HEK293 (cell line): ENCODE data around the gene CYP27C1.
A peak's percentile ranks its signal among the peaks of the same experiment; 100 is the strongest.

ENCODE experiments used
- BCL11B ChIP-seq: fragments of 450-650 bp; formaldehyde crosslinking; IDR thresholded peaks from 2 replicates; pipeline ENCODE4 v1.5.1; 2016; ENCODE audit warnings: low read depth, missing biosample characterization, missing genetic modification characterization
- GLIS1 ChIP-seq: fragments of 450-650 bp; formaldehyde crosslinking; IDR thresholded peaks from 2 replicates; pipeline ENCODE4 v1.5.1; 2016; ENCODE audit warnings: missing biosample characterization, missing genetic modification characterization
- KLF7 ChIP-seq: fragments of 450-650 bp; formaldehyde crosslinking; IDR thresholded peaks from 2 replicates; pipeline ENCODE4 v1.5.1; 2016; ENCODE audit warnings: missing biosample characterization, missing genetic modification characterization, borderline replicate concordance
- ZBTB8A ChIP-seq: fragments of 450-650 bp; formaldehyde crosslinking; IDR thresholded peaks from 2 replicates; pipeline ENCODE4 v1.5.1; 2016; ENCODE audit warnings: missing biosample characterization, missing genetic modification characterization
- ZNF121 ChIP-seq: fragments of 450-650 bp; formaldehyde crosslinking; IDR thresholded peaks from 2 replicates; pipeline ENCODE4 v1.5.1; 2016; ENCODE audit warnings: missing biosample characterization, missing genetic modification characterization
- ZNF2 ChIP-seq: fragments of 450-650 bp; formaldehyde crosslinking; IDR thresholded peaks from 2 replicates; pipeline ENCODE4 v1.5.1; 2016; ENCODE audit warnings: missing biosample characterization, missing genetic modification characterization
- ZNF214 ChIP-seq: fragments of 450-650 bp; formaldehyde crosslinking; IDR thresholded peaks from 2 replicates; pipeline ENCODE4 v1.5.1; 2017; ENCODE audit warnings: missing biosample characterization, mild to moderate bottlenecking, missing genetic modification characterization, borderline replicate concordance
- ZNF311 ChIP-seq: fragments of 450-650 bp; formaldehyde crosslinking; IDR thresholded peaks from 2 replicates; pipeline ENCODE4 v1.5.1; 2017; ENCODE audit warnings: missing biosample characterization, missing genetic modification characterization, borderline replicate concordance
- ZNF354C ChIP-seq: fragments of 450-650 bp; formaldehyde crosslinking; IDR thresholded peaks from 2 replicates; pipeline ENCODE4 v1.5.1; 2016; ENCODE audit warnings: missing biosample characterization, missing genetic modification characterization, low read depth, borderline replicate concordance
- ZNF433 ChIP-seq: fragments of 450-650 bp; formaldehyde crosslinking; IDR thresholded peaks from 2 replicates; pipeline ENCODE4 v1.5.1; 2016; ENCODE audit warnings: missing biosample characterization, missing genetic modification characterization, low read depth
- ZNF501 ChIP-seq: fragments of 450-650 bp; formaldehyde crosslinking; IDR thresholded peaks from 2 replicates; pipeline ENCODE4 v1.5.1; 2016; ENCODE audit warnings: missing biosample characterization, missing genetic modification characterization
- ZNF510 ChIP-seq: fragments of 450-650 bp; formaldehyde crosslinking; IDR thresholded peaks from 2 replicates; pipeline ENCODE4 v1.5.1; 2018; ENCODE audit warnings: mild to moderate bottlenecking, missing genetic modification characterization, missing biosample characterization; ENCODE audit not compliant: insufficient replicate concordance
- ZNF664 ChIP-seq: fragments of 450-650 bp; formaldehyde crosslinking; IDR thresholded peaks from 2 replicates; pipeline ENCODE4 v1.5.1; 2016; ENCODE audit warnings: missing biosample characterization, missing genetic modification characterization
- TF ChIP-seq, protein P1 (sequence below): fragments of 450-650 bp; formaldehyde crosslinking; IDR thresholded peaks from 2 replicates; pipeline ENCODE4 v1.5.1; 2016; ENCODE audit warnings: missing biosample characterization, missing genetic modification characterization
- TF ChIP-seq, protein P2 (sequence below): fragments of 450-650 bp; formaldehyde crosslinking; IDR thresholded peaks from 2 replicates; pipeline ENCODE4 v1.5.1; 2017; ENCODE audit warnings: missing biosample characterization, missing genetic modification characterization
- TF ChIP-seq, protein P3 (sequence below): fragments of 450-650 bp; formaldehyde crosslinking; IDR thresholded peaks from 2 replicates; pipeline ENCODE4 v1.5.1; 2017; ENCODE audit warnings: missing biosample characterization, missing genetic modification characterization
- TF ChIP-seq, protein P4 (sequence below): fragments of 450-650 bp; formaldehyde crosslinking; conservative IDR thresholded peaks from 2 replicates; pipeline ENCODE4 v1.5.1; 2016; ENCODE audit warnings: low read depth, missing biosample characterization, missing genetic modification characterization
- TF ChIP-seq, protein P5 (sequence below): fragments of 450-650 bp; formaldehyde crosslinking; IDR thresholded peaks from 2 replicates; pipeline ENCODE4 v1.5.1; 2017; ENCODE audit warnings: missing biosample characterization, mild to moderate bottlenecking, missing genetic modification characterization, moderate library complexity
- TF ChIP-seq, protein P6 (sequence below): fragments of 450-650 bp; formaldehyde crosslinking; IDR thresholded peaks from 2 replicates; pipeline ENCODE4 v1.5.1; 2016; ENCODE audit warnings: missing biosample characterization, missing genetic modification characterization

CYP27C1 gene

DNA sequence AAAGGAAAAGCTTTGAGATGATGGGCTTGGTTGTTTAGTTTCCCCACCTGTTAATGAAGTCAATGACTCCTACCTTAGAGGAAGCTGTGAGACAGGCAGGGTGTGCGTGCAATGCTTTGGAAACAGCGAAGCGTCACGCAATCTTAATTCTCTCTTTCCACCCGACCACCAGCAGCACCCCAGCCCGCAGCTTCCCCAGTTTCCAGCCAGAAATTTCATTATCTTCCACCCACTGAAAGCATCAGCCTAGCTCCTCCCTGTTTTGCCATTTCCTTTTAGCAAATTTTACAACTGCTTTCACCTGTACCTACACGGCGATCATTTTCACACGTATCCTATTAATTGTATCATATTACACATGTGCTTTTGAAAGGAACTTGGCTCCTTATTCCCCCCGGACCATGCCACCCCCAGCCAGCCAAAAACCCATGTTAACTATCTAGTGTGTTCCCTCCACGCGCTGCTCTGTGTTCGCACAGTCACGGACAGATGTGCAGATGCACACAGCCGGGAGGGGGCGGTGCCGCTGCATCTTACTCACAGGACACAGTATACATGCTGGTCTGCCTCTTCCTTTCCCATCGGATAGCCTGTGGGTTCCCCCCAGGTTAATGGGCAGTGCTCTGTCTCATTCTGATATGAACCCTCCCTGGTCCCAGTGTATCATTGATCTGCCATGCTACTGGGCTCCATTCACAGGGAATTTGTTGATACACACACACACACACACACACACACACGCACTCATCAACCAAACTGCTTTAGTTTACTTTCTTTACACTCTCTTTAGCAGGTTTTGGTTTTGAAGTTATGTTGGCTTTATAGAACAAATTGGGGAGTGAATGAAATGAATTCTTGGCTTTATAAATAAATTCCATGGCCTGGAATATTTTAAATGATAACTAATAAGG is 22.4 kb downstream of the CYP27C1 start (continued):
- TF ChIP-seq, protein P1, sequence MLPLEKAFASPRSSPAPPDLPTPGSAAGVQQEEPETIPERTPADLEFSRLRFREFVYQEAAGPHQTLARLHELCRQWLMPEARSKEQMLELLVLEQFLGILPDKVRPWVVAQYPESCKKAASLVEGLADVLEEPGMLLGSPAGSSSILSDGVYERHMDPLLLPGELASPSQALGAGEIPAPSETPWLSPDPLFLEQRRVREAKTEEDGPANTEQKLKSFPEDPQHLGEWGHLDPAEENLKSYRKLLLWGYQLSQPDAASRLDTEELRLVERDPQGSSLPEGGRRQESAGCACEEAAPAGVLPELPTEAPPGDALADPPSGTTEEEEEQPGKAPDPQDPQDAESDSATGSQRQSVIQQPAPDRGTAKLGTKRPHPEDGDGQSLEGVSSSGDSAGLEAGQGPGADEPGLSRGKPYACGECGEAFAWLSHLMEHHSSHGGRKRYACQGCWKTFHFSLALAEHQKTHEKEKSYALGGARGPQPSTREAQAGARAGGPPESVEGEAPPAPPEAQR (tag by site-specific recombination): no peak
- TF ChIP-seq ZNF510 (tag by site-specific recombination): no peak
- TF ChIP-seq BCL11B (tag by site-specific recombination): no peak
- TF ChIP-seq, protein P2, sequence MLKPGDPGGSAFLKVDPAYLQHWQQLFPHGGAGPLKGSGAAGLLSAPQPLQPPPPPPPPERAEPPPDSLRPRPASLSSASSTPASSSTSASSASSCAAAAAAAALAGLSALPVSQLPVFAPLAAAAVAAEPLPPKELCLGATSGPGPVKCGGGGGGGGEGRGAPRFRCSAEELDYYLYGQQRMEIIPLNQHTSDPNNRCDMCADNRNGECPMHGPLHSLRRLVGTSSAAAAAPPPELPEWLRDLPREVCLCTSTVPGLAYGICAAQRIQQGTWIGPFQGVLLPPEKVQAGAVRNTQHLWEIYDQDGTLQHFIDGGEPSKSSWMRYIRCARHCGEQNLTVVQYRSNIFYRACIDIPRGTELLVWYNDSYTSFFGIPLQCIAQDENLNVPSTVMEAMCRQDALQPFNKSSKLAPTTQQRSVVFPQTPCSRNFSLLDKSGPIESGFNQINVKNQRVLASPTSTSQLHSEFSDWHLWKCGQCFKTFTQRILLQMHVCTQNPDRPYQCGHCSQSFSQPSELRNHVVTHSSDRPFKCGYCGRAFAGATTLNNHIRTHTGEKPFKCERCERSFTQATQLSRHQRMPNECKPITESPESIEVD (tag by site-specific recombination): no peak
- no peak for TF ChIP-seq ZNF311 (tag by site-specific recombination)
- TF ChIP-seq, protein P3, sequence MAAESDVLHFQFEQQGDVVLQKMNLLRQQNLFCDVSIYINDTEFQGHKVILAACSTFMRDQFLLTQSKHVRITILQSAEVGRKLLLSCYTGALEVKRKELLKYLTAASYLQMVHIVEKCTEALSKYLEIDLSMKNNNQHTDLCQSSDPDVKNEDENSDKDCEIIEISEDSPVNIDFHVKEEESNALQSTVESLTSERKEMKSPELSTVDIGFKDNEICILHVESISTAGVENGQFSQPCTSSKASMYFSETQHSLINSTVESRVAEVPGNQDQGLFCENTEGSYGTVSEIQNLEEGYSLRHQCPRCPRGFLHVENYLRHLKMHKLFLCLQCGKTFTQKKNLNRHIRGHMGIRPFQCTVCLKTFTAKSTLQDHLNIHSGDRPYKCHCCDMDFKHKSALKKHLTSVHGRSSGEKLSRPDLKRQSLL (tag by site-specific recombination): no peak
- TF ChIP-seq ZNF664 (tag by site-specific recombination): no peak
- no peak for TF ChIP-seq GLIS1 (tag by site-specific recombination)
- no peak for TF ChIP-seq ZNF354C (tag by site-specific recombination)
- TF ChIP-seq ZNF214 (tag by site-specific recombination): no peak
- 0 out of 2 replicates have a peak, but pooled peaks have one; percentile 16 for TF ChIP-seq ZNF501 (tag by site-specific recombination)
- peak; percentile 45; the same call in 1 of the 2 replicates for TF ChIP-seq ZNF2 (tag by site-specific recombination)
- TF ChIP-seq ZNF433: no peak
- no peak for TF ChIP-seq KLF7 (tag by site-specific recombination)
- TF ChIP-seq ZNF121 (tag by site-specific recombination): no peak
- TF ChIP-seq, protein P4, sequence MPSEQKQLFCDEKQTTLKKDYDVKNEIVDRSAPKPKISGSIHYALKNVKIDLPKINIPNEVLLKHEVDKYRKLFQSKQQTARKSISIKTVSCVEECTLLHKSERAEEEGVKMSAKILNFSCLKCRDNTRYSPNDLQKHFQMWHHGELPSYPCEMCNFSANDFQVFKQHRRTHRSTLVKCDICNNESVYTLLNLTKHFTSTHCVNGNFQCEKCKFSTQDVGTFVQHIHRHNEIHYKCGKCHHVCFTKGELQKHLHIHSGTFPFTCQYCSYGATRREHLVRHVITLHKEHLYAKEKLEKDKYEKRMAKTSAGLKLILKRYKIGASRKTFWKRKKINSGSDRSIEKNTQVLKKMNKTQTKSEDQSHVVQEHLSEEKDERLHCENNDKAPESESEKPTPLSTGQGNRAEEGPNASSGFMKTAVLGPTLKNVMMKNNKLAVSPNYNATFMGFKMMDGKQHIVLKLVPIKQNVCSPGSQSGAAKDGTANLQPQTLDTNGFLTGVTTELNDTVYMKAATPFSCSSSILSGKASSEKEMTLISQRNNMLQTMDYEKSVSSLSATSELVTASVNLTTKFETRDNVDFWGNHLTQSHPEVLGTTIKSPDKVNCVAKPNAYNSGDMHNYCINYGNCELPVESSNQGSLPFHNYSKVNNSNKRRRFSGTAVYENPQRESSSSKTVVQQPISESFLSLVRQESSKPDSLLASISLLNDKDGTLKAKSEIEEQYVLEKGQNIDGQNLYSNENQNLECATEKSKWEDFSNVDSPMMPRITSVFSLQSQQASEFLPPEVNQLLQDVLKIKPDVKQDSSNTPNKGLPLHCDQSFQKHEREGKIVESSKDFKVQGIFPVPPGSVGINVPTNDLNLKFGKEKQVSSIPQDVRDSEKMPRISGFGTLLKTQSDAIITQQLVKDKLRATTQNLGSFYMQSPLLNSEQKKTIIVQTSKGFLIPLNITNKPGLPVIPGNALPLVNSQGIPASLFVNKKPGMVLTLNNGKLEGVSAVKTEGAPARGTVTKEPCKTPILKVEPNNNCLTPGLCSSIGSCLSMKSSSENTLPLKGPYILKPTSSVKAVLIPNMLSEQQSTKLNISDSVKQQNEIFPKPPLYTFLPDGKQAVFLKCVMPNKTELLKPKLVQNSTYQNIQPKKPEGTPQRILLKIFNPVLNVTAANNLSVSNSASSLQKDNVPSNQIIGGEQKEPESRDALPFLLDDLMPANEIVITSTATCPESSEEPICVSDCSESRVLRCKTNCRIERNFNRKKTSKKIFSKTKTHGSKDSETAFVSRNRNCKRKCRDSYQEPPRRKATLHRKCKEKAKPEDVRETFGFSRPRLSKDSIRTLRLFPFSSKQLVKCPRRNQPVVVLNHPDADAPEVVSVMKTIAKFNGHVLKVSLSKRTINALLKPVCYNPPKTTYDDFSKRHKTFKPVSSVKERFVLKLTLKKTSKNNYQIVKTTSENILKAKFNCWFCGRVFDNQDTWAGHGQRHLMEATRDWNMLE (tag by site-specific recombination): no peak
- TF ChIP-seq, protein P5, sequence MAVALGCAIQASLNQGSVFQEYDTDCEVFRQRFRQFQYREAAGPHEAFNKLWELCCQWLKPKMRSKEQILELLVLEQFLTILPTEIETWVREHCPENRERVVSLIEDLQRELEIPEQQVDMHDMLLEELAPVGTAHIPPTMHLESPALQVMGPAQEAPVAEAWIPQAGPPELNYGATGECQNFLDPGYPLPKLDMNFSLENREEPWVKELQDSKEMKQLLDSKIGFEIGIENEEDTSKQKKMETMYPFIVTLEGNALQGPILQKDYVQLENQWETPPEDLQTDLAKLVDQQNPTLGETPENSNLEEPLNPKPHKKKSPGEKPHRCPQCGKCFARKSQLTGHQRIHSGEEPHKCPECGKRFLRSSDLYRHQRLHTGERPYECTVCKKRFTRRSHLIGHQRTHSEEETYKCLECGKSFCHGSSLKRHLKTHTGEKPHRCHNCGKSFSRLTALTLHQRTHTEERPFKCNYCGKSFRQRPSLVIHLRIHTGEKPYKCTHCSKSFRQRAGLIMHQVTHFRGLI (tag by site-specific recombination): no peak
- TF ChIP-seq, protein P6, sequence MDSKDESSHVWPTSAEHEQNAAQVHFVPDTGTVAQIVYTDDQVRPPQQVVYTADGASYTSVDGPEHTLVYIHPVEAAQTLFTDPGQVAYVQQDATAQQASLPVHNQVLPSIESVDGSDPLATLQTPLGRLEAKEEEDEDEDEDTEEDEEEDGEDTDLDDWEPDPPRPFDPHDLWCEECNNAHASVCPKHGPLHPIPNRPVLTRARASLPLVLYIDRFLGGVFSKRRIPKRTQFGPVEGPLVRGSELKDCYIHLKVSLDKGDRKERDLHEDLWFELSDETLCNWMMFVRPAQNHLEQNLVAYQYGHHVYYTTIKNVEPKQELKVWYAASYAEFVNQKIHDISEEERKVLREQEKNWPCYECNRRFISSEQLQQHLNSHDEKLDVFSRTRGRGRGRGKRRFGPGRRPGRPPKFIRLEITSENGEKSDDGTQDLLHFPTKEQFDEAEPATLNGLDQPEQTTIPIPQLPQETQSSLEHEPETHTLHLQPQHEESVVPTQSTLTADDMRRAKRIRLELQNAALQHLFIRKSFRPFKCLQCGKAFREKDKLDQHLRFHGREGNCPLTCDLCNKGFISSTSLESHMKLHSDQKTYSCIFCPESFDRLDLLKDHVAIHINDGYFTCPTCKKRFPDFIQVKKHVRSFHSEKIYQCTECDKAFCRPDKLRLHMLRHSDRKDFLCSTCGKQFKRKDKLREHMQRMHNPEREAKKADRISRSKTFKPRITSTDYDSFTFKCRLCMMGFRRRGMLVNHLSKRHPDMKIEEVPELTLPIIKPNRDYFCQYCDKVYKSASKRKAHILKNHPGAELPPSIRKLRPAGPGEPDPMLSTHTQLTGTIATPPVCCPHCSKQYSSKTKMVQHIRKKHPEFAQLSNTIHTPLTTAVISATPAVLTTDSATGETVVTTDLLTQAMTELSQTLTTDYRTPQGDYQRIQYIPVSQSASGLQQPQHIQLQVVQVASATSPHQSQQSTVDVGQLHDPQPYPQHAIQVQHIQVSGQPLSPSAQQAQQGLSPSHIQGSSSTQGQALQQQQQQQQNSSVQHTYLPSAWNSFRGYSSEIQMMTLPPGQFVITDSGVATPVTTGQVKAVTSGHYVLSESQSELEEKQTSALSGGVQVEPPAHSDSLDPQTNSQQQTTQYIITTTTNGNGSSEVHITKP: peak; percentile 56
- TF ChIP-seq ZBTB8A: no peak
